ENCODE results near the gene SASH1.
"Not testable (repeated sequence)": the region's sequence is repeated elsewhere in the genome, so short reads cannot be mapped to it uniquely, and the experiment has no call there.

Gene SASH1

GRCh38 chr6:148329596-148330381, 12.8 kb upstream of the SASH1 start:
- DNase-seq, result no peak

GRCh38 chr6:148332088-148332487, 10.6 kb upstream of the SASH1 start:
- no peak for DNase-seq

DNA sequence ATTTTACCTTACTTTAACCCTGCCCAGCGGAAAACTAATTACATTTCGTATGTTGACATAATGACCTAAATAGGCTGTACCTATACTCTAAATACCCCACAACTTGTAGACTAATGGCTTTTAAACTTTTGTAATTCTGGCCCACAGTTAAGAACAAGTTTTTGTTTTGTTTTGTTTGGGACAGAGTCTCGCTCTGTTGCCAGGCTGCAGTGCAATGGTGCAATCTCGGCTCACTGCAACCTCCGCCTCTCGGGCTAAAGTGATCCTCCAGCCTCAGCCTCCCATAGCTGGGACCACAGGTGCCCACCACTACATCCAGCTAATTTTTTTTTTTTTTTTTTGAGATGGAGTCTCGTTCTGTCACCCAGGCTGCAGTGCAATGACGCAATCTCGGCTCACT, 5.7 kb upstream of the SASH1 start:
- no peak for DNase-seq

DNA sequence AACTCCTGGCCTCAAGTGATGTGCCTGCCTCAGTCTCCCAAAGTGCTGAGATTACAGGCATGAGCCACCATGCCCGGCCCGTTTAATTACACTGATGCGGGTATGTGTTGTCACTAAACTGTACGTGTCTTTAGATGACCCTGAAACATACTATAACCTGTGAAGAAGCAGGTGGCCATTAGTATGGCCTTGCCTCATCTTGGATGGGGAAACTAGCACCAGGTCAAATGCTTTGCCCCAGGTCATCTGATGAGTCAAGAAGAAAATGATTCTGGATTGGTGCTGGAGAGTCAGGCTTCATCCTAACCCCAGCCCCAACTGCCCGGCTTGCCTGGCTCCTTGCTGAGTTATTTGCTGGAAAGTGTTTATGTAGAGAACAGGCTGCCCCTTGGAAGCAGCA, 2.9 kb upstream of the SASH1 start:
- DNase-seq, result no peak

- no peak for DNase-seq
Measured at GRCh38 chr6:148340586-148341297, 1.9 kb upstream of the SASH1 start.

GRCh38 chr6:148342100-148342349, 613 bp upstream of the SASH1 start:
- no peak for DNase-seq

- DNase-seq, result no peak
Measured at GRCh38 chr6:148343047-148343782, 577 bp downstream of the SASH1 start.

DNA sequence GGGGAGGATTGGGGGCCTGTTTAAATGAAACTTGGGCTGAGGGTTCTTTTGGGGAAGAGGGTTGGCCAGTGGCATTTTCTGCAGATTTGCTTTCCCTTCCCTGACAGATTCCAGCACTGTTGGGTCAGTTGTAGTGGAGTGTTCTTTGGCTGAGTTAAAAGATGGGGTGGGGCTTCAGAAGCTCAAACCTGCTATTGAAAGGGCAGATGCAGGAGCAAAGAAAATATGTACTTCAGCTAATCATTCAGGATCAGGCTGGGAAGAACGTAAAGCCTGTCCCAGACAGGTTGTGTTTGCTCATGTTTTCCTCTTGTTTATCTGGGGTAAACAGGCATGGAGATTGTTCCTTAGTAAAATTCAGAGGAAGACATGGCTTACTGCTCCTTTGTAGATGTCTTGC, 2.5 kb downstream of the SASH1 start:
- no peak for DNase-seq

DNA sequence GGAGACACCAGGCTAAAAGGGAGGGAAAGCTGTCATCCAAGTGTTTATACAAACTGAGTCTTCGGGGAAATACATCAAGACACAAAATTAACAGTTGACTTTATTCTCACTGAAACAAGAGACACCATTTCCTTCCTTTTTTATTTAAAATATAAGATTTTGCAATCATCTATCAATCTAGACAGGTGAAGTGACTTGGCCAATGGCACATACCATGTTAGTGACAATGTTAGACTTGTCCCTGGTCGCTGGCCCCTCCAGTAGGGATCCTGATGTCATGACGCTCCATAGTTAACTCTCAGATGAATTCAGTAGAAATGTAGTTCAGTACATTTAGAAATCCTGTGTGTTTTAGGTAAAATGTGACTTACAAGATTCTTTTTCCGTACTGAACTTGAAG, 2.9 kb downstream of the SASH1 start:
- no peak for DNase-seq

GRCh38 chr6:148346681-148347440, 4.2 kb downstream of the SASH1 start:
- no peak for DNase-seq

GRCh38 chr6:148347441-148348054, 4.9 kb downstream of the SASH1 start:
- DNase-seq, result no peak

DNA sequence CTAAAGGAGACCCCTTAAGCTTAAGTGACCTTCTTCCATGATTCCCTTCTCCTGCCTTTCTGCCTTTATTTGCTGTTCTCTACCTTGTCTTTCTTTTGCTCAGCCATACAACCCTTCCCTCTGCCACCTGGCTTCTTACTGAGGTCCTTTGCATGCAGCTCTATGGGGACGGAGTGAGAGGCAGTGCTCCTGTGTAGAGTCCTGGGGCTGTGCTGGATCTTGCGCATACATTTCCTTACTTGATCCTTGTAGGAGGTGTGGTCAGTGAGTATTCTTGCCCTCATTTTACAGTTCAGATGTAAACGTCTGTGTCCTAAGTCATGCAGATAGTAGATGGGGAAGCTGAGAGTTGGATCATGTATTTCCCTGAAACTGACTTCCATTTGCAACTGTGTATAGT, 5.7 kb downstream of the SASH1 start:
- DNase-seq, result no peak

GRCh38 chr6:148348778-148349177, 6.1 kb downstream of the SASH1 start:
- DNase-seq, result no peak

DNA sequence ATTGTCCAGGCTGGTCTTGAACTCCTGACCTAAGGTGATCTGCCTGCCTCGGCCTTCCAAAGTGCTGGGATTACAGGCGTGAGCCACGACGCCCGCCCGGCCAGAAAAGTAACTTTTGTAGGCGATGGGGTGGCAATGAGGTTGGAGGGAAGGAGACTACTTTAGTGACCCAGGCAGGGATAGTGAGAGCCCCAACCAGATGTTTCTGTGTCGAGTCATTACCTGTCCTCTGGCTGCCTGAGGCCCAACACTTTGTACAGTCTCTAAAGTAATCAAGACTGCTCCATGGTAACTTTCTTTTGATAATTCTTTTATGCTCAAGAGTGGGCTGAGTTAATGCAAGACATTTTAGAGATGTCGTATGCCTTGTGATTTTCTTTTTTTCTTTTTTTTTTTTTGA, 6.8 kb downstream of the SASH1 start:
- DNase-seq, result no peak

- DNase-seq, result no peak
Measured at GRCh38 chr6:148351309-148351708, 8.7 kb downstream of the SASH1 start.

GRCh38 chr6:148352421-148352820, 9.8 kb downstream of the SASH1 start:
- DNase-seq, result not testable (repeated sequence)

DNA sequence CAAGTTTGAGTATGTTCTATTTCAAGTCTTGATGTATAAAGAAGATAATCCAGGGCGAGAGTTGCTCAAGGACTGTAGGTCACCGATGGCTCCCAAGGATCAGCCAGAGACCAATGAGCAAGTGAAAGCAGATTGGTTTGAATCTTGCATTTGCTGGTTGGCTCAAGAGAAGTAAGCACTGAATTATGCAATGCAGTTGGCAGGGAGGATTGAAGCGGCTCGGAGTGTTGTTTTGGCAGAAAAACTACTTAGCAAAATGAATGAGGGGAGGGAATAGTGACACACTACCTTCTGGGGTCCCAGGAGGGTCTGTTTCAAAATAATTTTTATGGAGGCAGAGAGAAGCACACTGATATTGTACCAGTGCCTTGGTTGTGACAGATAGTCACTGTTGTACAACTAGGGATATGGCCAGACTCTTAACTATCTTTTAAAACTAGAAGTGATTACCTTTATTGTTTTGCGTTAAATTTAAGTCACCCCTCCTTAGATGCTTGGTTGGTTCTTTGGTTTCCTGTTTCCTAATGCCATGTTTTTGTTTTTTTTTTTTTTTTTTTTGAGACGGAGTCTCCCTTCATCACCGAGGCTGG, 15.7 kb downstream of the SASH1 start:
- DNase-seq, result no peak

- DNase-seq, result no peak
Measured at GRCh38 chr6:148359228-148359627, 16.6 kb downstream of the SASH1 start.

DNA sequence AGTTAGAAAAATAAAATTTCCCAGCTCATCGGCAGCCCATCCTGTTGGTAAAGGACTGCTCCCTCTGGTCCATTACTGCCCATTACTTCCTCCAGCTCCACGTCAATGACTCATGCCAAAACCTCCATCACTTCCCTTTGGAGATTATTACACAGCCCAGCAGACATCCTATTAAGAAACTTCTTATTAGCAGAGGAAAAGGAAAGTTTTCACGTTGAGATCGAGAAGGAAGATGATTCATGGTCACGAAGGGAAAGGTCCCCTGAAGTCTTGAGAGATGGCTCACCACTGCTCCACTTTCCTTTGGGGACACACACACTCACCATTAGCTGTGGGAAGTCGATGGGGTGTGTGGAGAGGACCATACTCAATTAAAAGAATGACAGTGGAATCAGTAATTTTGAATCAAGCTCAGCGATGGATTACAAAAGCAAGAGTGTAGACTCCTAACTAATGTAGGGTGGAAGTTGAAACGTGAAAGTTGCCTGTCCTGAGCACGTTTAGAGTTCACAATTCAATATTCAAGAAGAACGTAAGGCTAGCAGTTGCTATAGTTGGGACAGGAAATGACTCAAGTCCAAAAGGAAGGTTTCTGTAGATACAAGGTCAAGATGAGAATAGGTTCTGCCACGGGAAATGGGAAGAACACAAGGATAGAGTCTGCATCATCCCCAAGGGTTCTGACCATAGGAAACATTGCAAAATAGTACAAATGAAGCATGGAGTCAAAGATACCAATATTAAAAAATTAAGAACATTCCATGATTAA, 21.6 kb downstream of the SASH1 start:
- no peak for DNase-seq

DNA sequence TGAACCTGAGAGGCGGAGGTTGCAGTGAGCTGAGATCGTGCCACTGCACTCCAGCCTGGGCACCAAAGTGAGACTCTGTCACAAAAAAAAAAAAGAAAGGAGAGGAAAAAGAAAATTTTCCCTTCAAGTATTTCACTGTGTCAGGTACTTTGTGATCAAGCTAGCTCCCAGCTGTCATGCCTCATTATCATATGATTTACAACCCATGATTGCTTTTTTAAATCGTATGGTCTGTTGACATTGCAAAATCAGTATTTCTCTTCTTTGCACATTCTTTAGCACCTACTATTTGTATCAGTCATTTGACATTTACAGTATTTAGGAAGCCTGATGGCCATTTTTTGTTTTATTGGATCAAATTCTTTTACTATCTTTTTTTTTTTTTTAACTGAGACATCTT, 22.4 kb downstream of the SASH1 start:
- DNase-seq, result no peak

GRCh38 chr6:148367411-148368024, 24.9 kb downstream of the SASH1 start:
- DNase-seq, result no peak

Measured in NCI-H187 (cell line).